HepG2 (cell line): ENCODE data around the gene CHCT1. TPM values are rescaled to one million over a fixed set of nuclear protein-coding genes. Genes with fewer than 3 reads are reported as not detected.

Experiments
- ATAC-seq: fragments of 200-7000 bp; cut with Tn5 transposase; 3 replicates; pipeline ENCODE4 v1.9.1; 2020; ENCODE audit warnings: mild to moderate bottlenecking, moderate library complexity
- BruUV-seq: library from RNA; stranded (reverse); fragments of 400-500 nt; replicated peaks from 2 replicates; lab custom pipeline; 2021; lab: Mats Ljungman, UMichigan
- CTCF ChIA-PET: fragments of 300-600 bp; formaldehyde crosslinking; extraction: SDS; loops from one replicate; lab custom pipeline; 2021; ENCODE audit warnings: low total read pairs, inconsistent platforms, low intra/inter-chr PET ratio; lab: Yijun Ruan, JAX
- POLR2A ChIA-PET: fragments of 350-600 bp; sonication (Branson Sonifier 250); formaldehyde crosslinking; loops from one replicate; lab custom pipeline; 2020; ENCODE audit warnings: antibody characterized with exemption, inconsistent platforms; lab: Yijun Ruan, JAX
- DNase-seq: peaks from one replicate; pipeline ENCODE4 v3.0.0-alpha.2; 2015; ENCODE audit warnings: low spot score
- FAIRE-seq: peaks from 3 replicates; lab custom pipeline; 2011; peaks lifted over from hg19 to GRCh38; lab: Jason Lieb, UNC
- H2AFZ ChIP-seq: one replicate; pipeline ENCODE4 v1.6.1; 2011; ENCODE audit warnings: low read length, inconsistent platforms
- H3K27ac ChIP-seq: fragments of 300-600 bp; 3 replicates; pipeline ENCODE4 v1.8.0; 2011; ENCODE audit warnings: mixed run types, mild to moderate bottlenecking, mixed read lengths, low read length, inconsistent platforms; ENCODE audit not compliant: insufficient read depth; ENCODE audit errors: extremely low read length
- H3K27me3 ChIP-seq, 2 experiments: fragments of 200-600 bp in 1 of 2; 2 replicates in 1 of 2; 3 replicates in 1 of 2; pipeline versions ENCODE4 v1.6.0 to v1.8.0; 2011; ENCODE audit warnings: low read length in 2 of 2, mild to moderate bottlenecking in 2 of 2, moderate library complexity in 2 of 2, inconsistent platforms in 1 of 2; ENCODE audit not compliant: insufficient read depth in 2 of 2, control insufficient read depth in 1 of 2
- H3K36me3 ChIP-seq, 2 experiments: fragments of 200-600 bp in 1 of 2; replicated peaks in 1 of 2; 2 replicates in 1 of 2; 3 replicates in 1 of 2; pipeline versions ENCODE4 v1.5.1 to v1.8.0; 2011; ENCODE audit warnings: low read length in 2 of 2, inconsistent platforms in 1 of 2; ENCODE audit not compliant: insufficient read depth in 2 of 2, control insufficient read depth in 1 of 2
- H3K4me1 ChIP-seq: 2 replicates; pipeline ENCODE4 v1.5.1; 2012; ENCODE audit warnings: low read length, inconsistent platforms; ENCODE audit not compliant: insufficient read depth
- H3K4me2 ChIP-seq: 2 replicates; pipeline ENCODE4 v1.6.0; 2011; ENCODE audit warnings: low read depth, low read length, inconsistent platforms
- H3K4me3 ChIP-seq, 3 experiments: fragments of 200-600 bp in 1 of 3; sonication (generic), shearing (Covaris generic) in 1 of 3; replicated peaks in 1 of 3; 2 replicates each; pipeline ENCODE4 v1.5.1; 2011 to 2016; ENCODE audit warnings: low read length in 3 of 3, inconsistent platforms in 2 of 3, low read depth in 2 of 3, mild to moderate bottlenecking in 2 of 3, control low read depth in 1 of 3, mixed read lengths in 1 of 3; ENCODE audit not compliant: insufficient read depth in 1 of 3
- H3K79me2 ChIP-seq: one replicate; pipeline ENCODE4 v1.6.1; 2011; ENCODE audit warnings: low read length, inconsistent platforms; ENCODE audit not compliant: insufficient read depth
- H3K9ac ChIP-seq: 2 replicates; pipeline ENCODE4 v1.6.0; 2011; ENCODE audit warnings: mild to moderate bottlenecking, low read depth, low read length, inconsistent platforms; ENCODE audit not compliant: insufficient read depth
- H3K9me3 ChIP-seq: 2 replicates; pipeline ENCODE4 v1.5.1; 2012; ENCODE audit warnings: mild to moderate bottlenecking, low read length
- H4K20me1 ChIP-seq: 2 replicates; pipeline ENCODE4 v1.6.0; 2011; ENCODE audit warnings: inconsistent platforms, mild to moderate bottlenecking, low read length, moderate library complexity; ENCODE audit not compliant: insufficient read depth
- ATF7 ChIP-seq, 2 experiments: fragments of 450-650 bp in 1 of 2; sonication (generic) in 1 of 2; formaldehyde crosslinking in 1 of 2; IDR thresholded peaks; 2 replicates each; pipeline versions ENCODE4 v1.4.0 to v1.6.1; 2016 to 2020; ENCODE audit warnings: antibody characterized with exemption in 1 of 2, mild to moderate bottlenecking in 1 of 2, missing genetic modification reagents in 1 of 2
- CREM ChIP-seq, 2 experiments: sonication (generic) in 1 of 2; formaldehyde crosslinking in 1 of 2; IDR thresholded peaks; 2 replicates each; pipeline versions ENCODE4 v1.4.0 to v1.6.1; 2016 to 2020; ENCODE audit warnings: antibody characterized with exemption in 1 of 2, mild to moderate bottlenecking in 1 of 2, missing genetic modification reagents in 1 of 2
- MEF2D ChIP-seq: sonication (generic); formaldehyde crosslinking; IDR thresholded peaks from 2 replicates; pipeline ENCODE4 v1.5.1; 2020; ENCODE audit warnings: mild to moderate bottlenecking, missing genetic modification reagents
- ZFAT ChIP-seq: sonication (generic); formaldehyde crosslinking; conservative IDR thresholded peaks from 2 replicates; pipeline ENCODE4 v1.8.1; 2023; ENCODE audit warnings: missing genetic modification reagents, inconsistent platforms
- WGBS: methylation state at CpG from one replicate; pipeline ENCODE4 v1.1.6; 2017; ENCODE audit warnings: low lambda C conversion rate; 5-methylcytosine and 5-hydroxymethylcytosine counted together
- in situ Hi-C: cut with HindIII; loops from 2 replicates; pipeline ENCODE4 v1.10.0; 2017; ENCODE audit warnings: low pct_unique_long_range_greater_than_20kb; ENCODE audit not compliant: extremely low pct_ligation_motif_present
- intact Hi-C: fragments of 100-400 bp; cut with micrococcal nuclease; formaldehyde crosslinking; loops from one replicate; pipeline ENCODE4 v1.10.0; 2022; ENCODE audit not compliant: unreplicated experiment
- polyA plus RNA-seq, 8 experiments: library from polyadenylated mRNA; depleted of rRNA in 3 of 8; stranded (reverse) in 7 of 8; unstranded in 1 of 8; fragments of >200 nt; fragmentation: Illumina TruSeq in 4 of 8; extraction: Trizol in 4 of 8; gene quantifications; 2 replicates each; pipeline versions ENCODE4 v1.2.1 to v1.2.3, GENCODE V29; 2011 to 2016; ENCODE audit warnings: low read depth in 4 of 8, missing spikeins in 1 of 8, mixed read lengths in 1 of 8; ENCODE audit not compliant: insufficient read depth in 1 of 8
- total RNA-seq, 5 experiments: library from RNA; depleted of rRNA; stranded (reverse); fragments of >200 nt; fragmentation: Illumina TruSeq; extraction: Trizol; gene quantifications; 2 replicates each; pipeline ENCODE4 v1.2.3, GENCODE V29; 2016; ENCODE audit warnings: low read depth in 1 of 5
- TF ChIP-seq, protein P1 (sequence below), 2 experiments: sonication (generic) in 1 of 2; formaldehyde crosslinking in 1 of 2; IDR thresholded peaks; 2 replicates each; pipeline versions ENCODE4 v1.4.0 to v1.6.1; 2016 to 2020; ENCODE audit warnings: borderline replicate concordance in 1 of 2, low read depth in 1 of 2, mild to moderate bottlenecking in 1 of 2, missing genetic modification reagents in 1 of 2
- TF ChIP-seq, protein P2 (sequence below): IDR thresholded peaks from 2 replicates; pipeline ENCODE4 v1.6.1; 2016; ENCODE audit warnings: missing genetic modification reagents, missing compliant biosample characterization

CHCT1 gene
- total and polyA plus RNA-seq, 2 of the 13 experiments (the other 11 are each of a cell fraction or from before 2014, with no cell fraction given) = not detected

GRCh38 chr17:60461584-60461983 is 39.3 kb downstream of the CHCT1 start:
- no peak for TF ChIP-seq ZFAT (CRISPR knock-in tag)
- TF ChIP-seq, protein P1, sequence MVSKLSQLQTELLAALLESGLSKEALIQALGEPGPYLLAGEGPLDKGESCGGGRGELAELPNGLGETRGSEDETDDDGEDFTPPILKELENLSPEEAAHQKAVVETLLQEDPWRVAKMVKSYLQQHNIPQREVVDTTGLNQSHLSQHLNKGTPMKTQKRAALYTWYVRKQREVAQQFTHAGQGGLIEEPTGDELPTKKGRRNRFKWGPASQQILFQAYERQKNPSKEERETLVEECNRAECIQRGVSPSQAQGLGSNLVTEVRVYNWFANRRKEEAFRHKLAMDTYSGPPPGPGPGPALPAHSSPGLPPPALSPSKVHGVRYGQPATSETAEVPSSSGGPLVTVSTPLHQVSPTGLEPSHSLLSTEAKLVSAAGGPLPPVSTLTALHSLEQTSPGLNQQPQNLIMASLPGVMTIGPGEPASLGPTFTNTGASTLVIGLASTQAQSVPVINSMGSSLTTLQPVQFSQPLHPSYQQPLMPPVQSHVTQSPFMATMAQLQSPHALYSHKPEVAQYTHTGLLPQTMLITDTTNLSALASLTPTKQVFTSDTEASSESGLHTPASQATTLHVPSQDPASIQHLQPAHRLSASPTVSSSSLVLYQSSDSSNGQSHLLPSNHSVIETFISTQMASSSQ (IDR thresholded peaks at IDR 0.05; ENCODE audit: low read depth) = 0 out of 2 replicates have a peak, but pooled peaks have one; percentile 21
- TF ChIP-seq, protein P1 (CRISPR knock-in tag; IDR thresholded peaks at IDR 0.05; ENCODE audit: borderline replicate concordance) = no peak
- peak; percentile 52 for TF ChIP-seq ATF7 (IDR thresholded peaks at IDR 0.05)
- TF ChIP-seq ATF7 (CRISPR knock-in tag; IDR thresholded peaks at IDR 0.05) = no peak
- TF ChIP-seq, protein P2, sequence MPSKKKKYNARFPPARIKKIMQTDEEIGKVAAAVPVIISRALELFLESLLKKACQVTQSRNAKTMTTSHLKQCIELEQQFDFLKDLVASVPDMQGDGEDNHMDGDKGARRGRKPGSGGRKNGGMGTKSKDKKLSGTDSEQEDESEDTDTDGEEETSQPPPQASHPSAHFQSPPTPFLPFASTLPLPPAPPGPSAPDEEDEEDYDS = no peak
- 0 out of 2 replicates have a peak, but pooled peaks have one; percentile 20 for TF ChIP-seq CREM (IDR thresholded peaks at IDR 0.05)
- no peak for TF ChIP-seq CREM (CRISPR knock-in tag; IDR thresholded peaks at IDR 0.05)
- no peak for TF ChIP-seq MEF2D (CRISPR knock-in tag)
- intact Hi-C loops = no loop called here
- no TSS peak for BruUV-seq
- Histone ChIP-seq H3K79me2 (no peaks in the 10 kb centered on the region), H3K4me2 (no peak overlapping the region), H2AFZ (no peak overlapping the region), H4K20me1 (no peaks in the 10 kb centered on the region), H3K4me3 (no peak overlapping the region), H3K4me1 (no peaks in the 10 kb centered on the region), H3K27me3 (no peaks in the 10 kb centered on the region), H3K9me3 (no peaks in the 10 kb centered on the region), H3K27ac (no peak overlapping the region), H3K9ac (no peak overlapping the region), H3K36me3 (peaks cover 22 to 81% of the 10 kb centered on the region in 2 experiments)
- DNase-seq (no peak), ATAC-seq (no peak), FAIRE-seq (no peak)
- CTCF ChIA-PET = no interaction called here
- in situ Hi-C loops = no loop called here
- 98% methylated on average over 1 of the region's 1 CpG for WGBS
- POLR2A ChIA-PET = interaction anchor here (0.6 kb wide), 1 partner anchor 182 kb away, joined by 3 read pairs; no protein-coding TSS in a partner anchor
